ENCODE measurements around the gene STXBP4. TPM values are rescaled to one million over a fixed set of nuclear protein-coding genes. Genes with fewer than 3 reads are reported as not detected.

STXBP4 gene
- total RNA-seq, 1 experiment from 2014 or later = 13.6 TPM

GRCh38 chr17:54927525-54927924 is 41.0 kb upstream of the STXBP4 start:
- Histone ChIP-seq H3K4me2 (ENCODE audit: low read length) (no peak overlapping the region), H3K27me3 (ENCODE audit: insufficient read depth, low read length) (no peaks in the 10 kb centered on the region), H4K20me1 (ENCODE audit: insufficient read depth) (no peaks in the 10 kb centered on the region), H3K4me3 (replicated peaks in 1 of 2; ENCODE audit: low read depth in 1 of 2, low read length in 2 of 2) (no peak overlapping the region), H3K4me1 (ENCODE audit: control insufficient read depth in 1 of 2, insufficient read depth in 2 of 2, low read length in 2 of 2) (no peaks in the 10 kb centered on the region), H3K27ac (ENCODE audit: low read depth, low read length) (no peak overlapping the region), H3K9me3 (ENCODE audit: control insufficient read depth in 1 of 2, insufficient read depth in 1 of 2, low read depth in 1 of 2, low read length in 2 of 2) (no peaks in the 10 kb centered on the region), H3K36me3 (ENCODE audit: control insufficient read depth in 1 of 2, insufficient read depth in 2 of 2, low read length in 2 of 2) (peaks cover 16 to 28% of the 10 kb centered on the region in 2 experiments), H3K9me2 (ENCODE audit: insufficient read depth) (no peaks in the 10 kb centered on the region), H2AFZ (ENCODE audit: low read depth, low read length, poor library complexity, severe bottlenecking) (no peak overlapping the region), H3K79me2 (ENCODE audit: insufficient read depth, low read length) (no peaks in the 10 kb centered on the region), H3K9ac (ENCODE audit: low read length) (no peak overlapping the region)
- RAD21 ChIA-PET (ENCODE audit: low non-redundant PET in 1 of 2, low total read pairs in 2 of 2, uncharacterized antibody in 2 of 2, unreplicated experiment in 2 of 2) = no interaction called here
- POLR2A ChIA-PET = no interaction called here
- CTCF ChIA-PET = no interaction called here
- TF ChIP-seq REST (IDR thresholded peaks at IDR 0.05; ENCODE audit: low read depth) = no peak
- TF ChIP-seq SIN3A (IDR thresholded peaks at IDR 0.05; ENCODE audit: low read depth) = no peak
- no peak for TF ChIP-seq POLR2AphosphoS5 (IDR thresholded peaks at IDR 0.05; ENCODE audit: low read depth, low read length)
- TF ChIP-seq EZH2 (IDR thresholded peaks at IDR 0.05) = no peak
- no peak for TF ChIP-seq SP1 (IDR thresholded peaks at IDR 0.05; ENCODE audit: low read depth)
- TF ChIP-seq, protein P1, sequence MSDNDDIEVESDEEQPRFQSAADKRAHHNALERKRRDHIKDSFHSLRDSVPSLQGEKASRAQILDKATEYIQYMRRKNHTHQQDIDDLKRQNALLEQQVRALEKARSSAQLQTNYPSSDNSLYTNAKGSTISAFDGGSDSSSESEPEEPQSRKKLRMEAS (IDR thresholded peaks at IDR 0.05) = no peak
- TF ChIP-seq POLR2A (IDR thresholded peaks at IDR 0.05; ENCODE audit: borderline replicate concordance, extremely low read depth, insufficient read depth, insufficient read length) = no peak
- TF ChIP-seq ZBTB33 (IDR thresholded peaks at IDR 0.05; ENCODE audit: extremely low read depth, insufficient replicate concordance, low read length) = no peak
- no peak for TF ChIP-seq FOSL1 (IDR thresholded peaks at IDR 0.05; ENCODE audit: low read depth)
- no peak for TF ChIP-seq YY1 (IDR thresholded peaks at IDR 0.05; ENCODE audit: extremely low read depth, insufficient replicate concordance, low read depth, low read length)
- no peak for TF ChIP-seq JUND (IDR thresholded peaks at IDR 0.05)
- TF ChIP-seq SRF (IDR thresholded peaks at IDR 0.05; ENCODE audit: low read depth) = no peak
- BruUV-seq (replicated peaks) = no TSS peak
- intact Hi-C loops (cut with micrococcal nuclease) = no loop called here
- DNase-seq (ENCODE audit: low read depth, low spot score) (no peak), ATAC-seq (no peak)
